Stimulated activated CD8-positive, alpha-beta memory T cell treated with anti-CD3 and anti-CD28 coated beads, Interleukin-15, amount 100 ng/mL, for 24 hours (primary cell): ENCODE data around the gene ADARB1.

Experiments used
- DNase-seq: peaks from one replicate; pipeline ENCODE4 v3.0.0-alpha.2; 2020; ENCODE audit warnings: low read depth

Gene ADARB1

DNA sequence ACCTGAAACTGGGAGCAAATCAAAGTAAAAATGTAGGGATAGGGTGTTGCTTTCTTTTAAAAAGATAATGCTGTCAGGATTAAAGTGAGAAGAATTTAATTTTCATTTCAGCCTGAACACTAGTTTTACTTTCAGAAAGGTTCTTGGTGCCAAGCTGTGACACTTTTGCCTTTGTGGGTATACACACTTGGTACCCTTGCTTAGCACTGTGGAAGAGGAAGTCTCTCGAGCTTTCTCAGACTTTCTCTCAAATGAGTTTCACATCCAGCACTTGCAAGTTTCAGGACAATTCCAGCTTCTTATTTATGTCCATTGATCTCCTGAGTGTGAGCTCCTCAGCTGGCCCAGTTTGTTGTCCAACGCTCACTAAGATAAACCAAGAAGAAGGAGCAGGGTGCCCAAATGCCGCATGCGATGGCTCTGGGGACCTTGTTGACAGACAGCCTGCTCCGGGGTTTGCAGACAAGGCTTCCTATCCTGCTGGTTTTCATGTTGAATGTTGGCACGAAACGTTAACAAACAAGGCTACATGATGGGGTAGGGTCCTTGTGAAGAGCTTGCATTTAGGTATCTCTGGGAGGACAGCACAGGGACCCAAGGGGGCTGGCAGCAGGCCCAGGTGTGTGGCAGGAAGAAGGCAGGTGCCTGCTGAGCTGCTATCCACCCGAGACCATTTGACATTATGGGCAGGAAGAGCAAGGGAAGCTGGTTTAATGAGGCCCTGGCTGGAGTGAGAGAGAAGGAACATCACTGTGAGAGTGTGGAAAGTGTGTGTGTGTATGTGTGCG, 133.7 kb downstream of the ADARB1 start:
- no peak for DNase-seq

DNA sequence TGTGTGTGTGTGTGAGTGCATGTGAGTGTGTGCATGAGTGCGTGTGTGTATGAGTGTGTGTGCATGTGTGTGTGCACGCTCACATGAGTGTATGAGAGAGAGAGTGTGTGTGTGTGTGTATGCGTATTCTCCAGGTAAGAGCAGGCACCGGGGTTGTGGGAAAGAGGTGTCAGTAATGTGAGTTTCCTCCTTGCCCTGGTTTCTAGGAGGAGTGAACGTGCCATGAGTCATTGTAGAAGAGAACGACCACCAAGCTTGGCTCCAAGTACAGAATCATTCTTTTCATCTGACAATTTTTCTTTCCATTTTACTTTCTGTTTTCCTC, 134.2 kb downstream of the ADARB1 start:
- DNase-seq: no peak

DNA sequence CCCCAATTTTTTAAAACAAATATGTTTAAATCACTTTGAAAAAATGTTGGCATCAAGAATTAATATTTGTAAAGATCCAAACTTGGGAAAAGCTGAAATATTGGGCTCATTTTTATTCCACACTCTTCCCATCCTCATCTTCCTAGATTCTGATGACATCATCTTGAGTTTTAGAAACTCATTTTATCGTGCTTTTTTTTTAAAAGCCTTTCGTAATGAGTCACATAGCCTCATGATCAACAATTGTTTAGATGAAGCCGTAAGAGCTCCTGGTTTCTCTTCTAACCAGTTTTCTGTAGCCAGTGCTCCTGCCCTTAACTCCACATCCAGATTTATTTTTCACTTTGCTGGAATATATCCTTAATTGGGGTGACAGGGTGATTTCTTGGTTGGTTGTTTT, 134.7 kb downstream of the ADARB1 start:
- DNase-seq: no peak

DNA sequence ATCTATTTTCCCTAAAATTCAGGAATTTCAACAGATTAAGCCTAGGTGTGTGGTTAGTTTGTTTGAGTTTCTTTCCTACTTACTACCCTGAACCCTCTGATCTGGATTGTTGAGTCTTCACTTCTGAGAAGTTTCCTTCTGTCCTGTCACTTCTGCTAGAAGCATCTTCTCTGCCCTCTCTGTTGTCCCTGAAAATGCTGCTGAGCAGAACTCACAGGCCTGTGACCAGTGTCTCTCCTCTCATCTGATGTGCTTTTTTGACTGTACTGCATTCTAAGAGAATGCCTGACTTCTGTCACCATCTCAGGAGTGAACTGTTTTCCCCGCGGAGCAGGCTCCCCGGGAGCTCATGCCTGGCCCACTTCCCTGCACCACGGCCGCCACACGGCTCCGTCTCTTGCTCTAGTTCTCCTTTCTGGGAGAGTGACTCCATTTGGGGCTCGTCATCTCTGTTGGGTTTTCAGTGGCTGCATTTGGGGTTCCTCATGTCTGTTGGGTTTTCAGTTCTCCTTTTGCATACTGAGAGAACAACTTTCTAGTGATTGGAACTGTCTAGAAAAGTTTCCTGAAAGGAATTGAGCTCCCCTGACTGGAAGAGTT, 135.4 kb downstream of the ADARB1 start:
- no peak for DNase-seq

DNA sequence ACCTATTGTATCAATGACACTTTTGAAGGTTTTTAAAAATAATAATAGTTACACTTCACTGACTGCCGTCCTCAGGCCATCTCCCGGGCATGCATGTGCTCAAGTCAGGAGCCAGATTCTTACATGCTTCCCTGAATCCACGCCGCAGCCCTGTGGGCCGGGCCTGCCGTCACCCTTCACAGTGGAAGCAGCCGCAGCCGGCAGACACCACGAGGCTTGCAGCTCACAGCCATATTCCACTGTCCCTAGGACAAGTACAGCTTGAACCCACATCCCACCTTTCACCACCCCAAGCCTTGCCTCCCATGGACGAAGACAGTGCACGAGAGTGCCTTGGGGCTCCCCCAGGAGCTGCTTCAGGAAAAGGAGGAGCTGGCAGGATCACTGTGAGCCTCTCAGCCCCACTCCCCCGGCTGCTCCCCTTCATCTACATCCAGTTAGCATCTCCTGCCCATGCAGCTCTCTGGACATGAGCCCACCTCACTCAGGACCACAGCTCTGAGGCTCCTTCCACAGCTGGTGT, 136.1 kb downstream of the ADARB1 start:
- no peak for DNase-seq

DNA sequence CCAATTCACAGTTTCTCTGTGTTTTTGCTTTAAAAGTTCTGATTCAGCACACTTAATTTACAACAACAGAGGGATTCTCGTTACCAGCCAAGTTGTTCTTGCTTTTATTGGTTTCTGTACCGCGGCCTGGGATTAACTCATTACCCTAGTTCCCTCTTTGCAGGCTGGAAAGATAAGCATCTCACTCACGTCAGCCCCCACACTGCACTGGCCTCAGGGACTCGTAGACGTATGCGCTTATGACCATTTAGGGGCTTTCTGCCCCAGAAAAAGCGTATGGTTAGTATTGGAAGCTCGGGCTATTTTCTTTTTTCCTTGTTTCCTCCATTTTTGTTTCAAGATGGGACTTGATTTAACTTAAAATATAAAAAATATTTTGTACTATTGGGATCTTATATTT, 137.3 kb downstream of the ADARB1 start:
- no peak for DNase-seq

DNA sequence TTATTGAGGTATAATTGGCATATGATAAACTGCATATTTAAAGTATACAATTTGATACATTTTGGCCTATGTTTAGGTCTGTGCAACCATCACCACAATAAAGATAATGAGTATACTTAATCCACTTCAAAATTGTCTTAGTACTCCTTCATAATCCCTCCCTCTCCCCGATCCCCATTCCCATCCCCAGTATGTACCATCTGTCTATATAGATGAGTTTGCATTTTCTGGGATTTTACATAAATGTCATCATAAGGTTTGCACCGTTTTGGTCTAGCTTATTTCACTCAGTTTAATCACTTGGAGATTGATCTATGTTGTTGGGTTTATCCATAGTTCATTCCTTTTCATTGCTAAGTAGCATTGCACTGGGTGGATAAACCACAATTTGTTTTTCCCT, 139.0 kb downstream of the ADARB1 start:
- no peak for DNase-seq

DNA sequence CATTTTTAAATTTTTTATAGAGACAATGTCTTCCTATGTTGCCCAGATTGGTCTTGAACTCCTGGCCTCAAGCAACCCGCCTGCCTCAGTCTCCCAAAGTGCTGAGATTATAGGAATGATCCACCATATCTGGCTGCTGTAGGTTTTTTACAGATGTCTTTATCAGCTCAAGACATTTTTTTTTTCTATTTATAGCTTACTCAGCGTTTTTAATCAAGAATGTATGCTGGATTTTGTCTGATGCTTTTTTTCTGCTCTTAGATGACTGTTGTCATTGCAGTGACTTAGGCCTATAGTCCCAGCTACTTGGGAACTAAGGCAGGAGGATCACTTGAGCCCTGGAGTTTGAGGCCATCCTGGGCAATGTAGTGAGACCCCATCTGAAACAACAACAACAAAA, 140.8 kb downstream of the ADARB1 start:
- no peak for DNase-seq

DNA sequence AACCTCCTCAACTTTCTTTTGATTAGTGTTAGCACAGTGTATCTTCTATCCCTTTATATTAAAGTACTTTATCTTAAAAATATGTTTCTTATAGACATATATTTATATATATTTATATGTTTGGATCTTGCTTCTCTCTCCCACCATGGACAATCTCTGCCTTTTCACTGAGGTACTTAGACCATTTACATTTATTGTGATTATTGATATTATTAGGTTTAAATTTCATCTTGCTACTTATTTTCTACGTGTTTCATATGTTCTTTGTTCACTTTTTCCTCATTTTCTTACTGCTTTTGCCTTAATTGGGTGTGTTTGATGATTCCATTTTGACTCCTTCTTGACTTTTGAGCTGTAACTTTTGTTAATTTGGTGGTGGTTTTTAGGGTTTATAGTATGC, 142.6 kb downstream of the ADARB1 start:
- no peak for DNase-seq

DNA sequence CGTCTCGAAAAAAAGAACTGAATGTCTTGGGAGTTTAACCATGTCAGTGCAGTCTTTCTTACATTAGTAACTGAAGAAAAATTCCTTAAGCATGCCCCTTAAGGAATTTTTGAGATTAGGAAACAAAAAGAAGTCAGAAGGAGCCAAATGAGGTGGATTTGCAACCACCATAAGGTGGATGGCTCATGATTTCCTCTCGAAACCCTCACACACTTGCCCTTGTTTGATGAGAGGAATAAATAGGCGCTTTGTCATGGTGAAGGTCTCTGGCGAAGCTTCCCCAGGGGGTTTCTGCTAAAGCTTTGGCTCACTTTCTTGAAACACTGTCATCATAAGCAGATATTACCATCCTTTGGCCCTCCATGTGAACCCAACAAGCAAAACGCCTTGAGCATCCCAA, 145.1 kb downstream of the ADARB1 start:
- DNase-seq: no peak

DNA sequence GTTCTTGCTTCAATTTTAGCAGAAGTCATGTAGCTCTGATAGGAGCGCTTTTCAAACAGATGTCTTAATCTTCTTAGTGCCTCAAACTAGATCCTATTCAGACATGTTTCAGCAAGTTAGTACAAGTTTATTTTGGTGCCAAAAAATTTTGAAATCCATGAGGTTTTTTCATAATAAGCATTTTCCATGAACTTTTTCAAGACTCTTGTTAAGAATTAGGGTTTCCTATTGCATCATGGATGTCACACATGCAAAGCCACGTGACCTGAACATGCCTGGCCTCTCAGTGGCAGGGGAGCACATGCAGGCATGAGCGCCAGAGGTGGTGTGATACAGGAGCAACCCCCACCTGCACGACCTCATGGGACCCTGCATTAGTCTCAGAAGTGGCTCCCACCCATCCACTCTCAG, 145.7 kb downstream of the ADARB1 start:
- no peak for DNase-seq

DNA sequence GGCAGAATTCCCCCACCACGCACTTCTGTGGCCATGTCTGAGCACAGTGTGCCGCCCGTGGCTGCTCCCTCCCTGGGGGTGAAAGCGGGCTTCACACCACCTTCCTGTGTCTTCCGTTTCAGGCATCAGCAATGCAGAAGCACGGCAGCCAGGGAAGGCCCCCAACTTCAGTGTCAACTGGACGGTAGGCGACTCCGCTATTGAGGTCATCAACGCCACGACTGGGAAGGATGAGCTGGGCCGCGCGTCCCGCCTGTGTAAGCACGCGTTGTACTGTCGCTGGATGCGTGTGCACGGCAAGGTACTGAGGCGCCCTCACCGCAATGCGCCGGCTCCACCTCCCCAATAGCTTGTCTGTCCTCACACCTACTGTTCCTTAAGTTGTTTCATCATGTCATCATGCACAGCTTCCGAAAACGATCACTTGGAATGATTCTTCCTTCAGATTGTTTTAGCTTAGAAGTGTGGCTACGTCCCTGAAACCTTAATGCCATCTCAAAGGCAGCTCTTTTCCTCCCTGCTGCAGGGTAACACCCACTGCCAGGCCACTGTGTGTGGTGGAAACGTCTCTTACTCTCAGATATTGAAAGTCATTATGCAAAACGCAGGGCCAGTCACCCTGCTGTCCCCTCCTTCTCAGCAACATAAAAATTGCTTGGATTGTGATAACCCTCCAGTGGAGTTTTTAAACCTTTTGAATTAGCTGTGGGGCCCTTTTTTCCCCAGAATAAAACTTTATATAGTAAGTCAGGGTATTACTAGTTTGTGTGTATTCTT, 146.5 kb downstream of the ADARB1 start:
- DNase-seq: no peak

DNA sequence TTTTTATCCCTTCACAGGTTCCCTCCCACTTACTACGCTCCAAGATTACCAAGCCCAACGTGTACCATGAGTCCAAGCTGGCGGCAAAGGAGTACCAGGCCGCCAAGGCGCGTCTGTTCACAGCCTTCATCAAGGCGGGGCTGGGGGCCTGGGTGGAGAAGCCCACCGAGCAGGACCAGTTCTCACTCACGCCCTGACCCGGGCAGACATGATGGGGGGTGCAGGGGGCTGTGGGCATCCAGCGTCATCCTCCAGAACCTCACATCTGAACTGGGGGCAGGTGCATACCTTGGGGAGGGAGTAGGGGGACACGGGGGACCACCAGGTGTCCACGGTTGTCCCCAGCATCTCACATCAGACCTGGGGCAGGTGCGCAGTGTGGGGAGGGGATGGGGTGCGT, 147.6 kb downstream of the ADARB1 start:
- DNase-seq: no peak

DNA sequence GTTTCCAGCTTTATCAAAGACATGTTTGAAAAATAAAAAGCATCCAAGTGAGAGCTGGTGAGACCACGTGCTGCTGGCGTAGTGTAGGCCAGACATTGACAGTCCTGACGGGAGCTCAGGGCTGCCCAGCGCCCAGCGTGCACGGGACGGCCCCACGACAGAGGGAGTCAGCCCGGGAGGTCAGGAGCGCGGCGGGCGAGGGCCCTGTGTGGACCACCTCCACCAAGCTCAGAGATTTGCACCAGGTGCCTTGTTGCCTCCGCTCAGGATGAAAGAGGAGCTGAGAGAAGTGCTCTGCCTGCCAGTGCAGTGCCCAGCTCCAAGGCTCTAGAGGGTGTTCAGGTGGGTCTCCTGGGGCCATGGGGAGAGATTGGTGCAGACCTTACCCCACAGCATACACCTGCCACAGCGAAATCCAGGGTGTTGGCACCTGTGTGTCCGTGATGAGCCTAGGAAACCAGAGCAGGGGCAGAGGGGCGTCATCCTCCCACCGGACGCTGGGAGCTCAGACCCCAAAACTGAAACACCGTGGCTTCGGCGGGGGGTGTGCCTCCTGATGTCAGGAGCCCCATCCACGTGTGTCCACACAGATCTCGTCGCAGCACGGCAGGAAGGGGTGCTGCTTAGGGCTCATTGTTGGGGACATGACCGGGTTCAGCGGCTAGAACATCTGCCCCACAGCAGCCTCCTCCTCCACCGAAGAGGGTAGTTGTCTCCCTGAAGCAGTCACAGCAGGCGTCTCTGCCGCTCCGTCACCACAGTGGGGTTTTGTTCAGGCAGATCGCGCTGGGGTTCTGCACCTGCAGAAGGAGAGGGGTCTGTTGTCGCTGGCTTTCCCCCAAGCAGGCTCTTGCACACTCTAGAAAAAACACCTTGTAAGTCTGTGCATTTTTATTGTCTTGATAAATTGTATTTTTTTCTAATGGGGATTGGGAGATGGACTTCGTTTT, 149.1 kb downstream of the ADARB1 start:
- no peak for DNase-seq

DNA sequence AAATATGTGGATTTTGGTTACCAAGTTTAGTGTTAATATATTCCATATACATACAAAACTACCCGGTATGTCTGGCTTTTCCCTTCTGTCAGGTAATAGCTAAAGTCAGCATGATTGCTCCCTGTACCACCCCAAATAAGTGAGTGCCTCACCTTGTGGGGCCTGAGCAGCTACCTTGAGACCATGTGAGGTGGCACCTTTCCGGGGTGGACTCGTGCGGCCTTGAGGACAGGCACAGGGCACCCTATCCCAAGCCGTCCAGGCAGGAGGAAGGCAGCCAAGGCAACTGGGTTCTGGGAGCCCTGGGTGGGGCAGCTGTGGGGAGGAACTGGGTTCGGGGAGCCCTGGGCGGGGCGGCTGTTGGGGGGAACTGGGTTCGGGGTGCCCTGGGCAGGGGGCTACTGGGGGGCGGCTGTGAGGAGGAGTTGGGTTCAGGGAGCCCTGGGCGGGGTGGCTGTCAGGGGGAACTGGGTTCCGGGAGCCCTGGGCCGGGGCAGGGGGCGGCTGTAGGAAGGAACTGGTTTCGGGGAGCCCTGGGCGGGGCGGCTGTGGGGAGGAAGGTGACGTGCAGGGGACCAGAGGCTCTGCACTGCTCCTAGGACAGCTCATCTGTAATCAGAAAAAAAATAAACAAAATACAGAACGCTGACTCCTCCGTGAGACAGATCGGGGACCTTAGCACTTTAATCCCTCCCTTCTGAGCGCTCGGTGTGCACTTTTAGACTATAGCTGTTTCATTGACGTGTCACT, 150.0 kb downstream of the ADARB1 start:
- no peak for DNase-seq

DNA sequence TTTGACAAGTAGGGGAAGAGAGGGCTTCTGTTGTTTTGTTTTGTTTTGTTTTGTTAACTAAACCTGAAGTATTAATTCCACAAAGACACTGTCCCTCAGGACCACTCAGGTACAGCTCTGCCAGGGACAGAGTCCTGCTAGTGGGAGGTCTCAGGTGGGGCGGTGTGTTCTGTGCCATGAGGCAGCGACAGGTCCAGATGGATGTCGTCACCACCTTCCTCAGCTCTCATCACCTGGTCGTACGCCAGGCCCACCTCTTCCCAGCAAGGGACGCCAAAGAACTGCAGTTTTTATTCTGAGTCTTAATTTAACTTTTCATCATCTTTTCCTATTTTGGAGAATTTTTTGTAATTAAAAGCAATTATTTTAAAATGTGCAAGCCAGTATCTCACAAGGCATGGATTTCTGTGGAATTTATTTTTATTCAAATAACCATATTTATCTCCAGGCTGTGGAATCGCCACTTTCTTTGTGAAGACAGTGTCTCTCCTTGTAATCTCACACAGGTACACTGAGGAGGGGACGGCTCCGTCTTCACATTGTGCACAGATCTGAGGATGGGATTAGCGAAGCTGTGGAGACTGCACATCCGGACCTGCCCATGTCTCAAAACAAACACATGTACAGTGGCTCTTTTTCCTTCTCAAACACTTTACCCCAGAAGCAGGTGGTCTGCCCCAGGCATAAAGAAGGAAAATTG, 150.8 kb downstream of the ADARB1 start:
- DNase-seq: no peak

DNA sequence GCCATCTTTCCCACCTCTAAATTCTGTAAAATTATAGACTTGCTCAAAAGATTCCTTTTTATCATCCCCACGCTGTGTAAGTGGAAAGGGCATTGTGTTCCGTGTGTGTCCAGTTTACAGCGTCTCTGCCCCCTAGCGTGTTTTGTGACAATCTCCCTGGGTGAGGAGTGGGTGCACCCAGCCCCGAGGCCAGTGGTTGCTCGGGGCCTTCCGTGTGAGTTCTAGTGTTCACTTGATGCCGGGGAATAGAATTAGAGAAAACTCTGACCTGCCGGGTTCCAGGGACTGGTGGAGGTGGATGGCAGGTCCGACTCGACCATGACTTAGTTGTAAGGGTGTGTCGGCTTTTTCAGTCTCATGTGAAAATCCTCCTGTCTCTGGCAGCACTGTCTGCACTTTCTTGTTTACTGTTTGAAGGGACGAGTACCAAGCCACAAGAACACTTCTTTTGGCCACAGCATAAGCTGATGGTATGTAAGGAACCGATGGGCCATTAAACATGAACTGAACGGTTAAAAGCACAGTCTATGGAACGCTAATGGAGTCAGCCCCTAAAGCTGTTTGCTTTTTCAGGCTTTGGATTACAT, 151.5 kb downstream of the ADARB1 start:
- DNase-seq: no peak

DNA sequence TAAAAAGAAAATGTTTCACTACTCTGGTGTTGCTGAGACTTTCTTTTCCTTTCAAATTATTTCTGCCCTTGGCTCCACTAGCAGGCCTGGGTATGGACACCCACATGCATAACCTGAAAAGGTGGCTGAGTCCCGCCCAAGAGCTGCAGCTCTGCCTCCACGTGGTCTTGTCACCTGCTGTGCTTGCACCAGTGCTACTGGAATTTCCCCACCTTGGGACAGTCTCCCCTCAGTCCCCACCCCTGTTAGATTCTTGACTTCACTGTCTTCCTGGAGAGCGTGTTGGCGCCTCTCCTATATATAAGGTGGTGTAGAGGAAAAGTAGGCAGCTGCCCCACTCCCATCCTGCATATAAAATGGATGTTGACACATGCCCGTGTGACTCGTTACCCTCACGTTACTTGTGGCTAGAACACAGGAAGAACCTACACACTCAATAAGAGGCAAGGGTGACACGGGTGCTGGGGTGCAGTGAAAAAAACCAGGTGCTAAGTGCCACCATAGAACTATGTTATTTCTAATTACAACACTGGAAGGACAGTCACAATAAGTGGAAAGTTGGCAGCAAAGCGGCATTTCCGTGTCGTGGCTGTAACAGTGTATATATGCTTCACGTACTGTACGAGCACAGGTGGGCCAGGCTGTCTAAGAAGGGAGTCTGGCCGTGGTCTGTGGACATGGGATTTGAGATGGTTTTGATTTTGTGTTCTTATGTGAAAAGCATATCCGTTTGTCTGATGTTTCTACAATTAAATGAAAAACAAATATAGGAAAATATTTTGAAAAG, 152.4 kb downstream of the ADARB1 start:
- no peak for DNase-seq

DNA sequence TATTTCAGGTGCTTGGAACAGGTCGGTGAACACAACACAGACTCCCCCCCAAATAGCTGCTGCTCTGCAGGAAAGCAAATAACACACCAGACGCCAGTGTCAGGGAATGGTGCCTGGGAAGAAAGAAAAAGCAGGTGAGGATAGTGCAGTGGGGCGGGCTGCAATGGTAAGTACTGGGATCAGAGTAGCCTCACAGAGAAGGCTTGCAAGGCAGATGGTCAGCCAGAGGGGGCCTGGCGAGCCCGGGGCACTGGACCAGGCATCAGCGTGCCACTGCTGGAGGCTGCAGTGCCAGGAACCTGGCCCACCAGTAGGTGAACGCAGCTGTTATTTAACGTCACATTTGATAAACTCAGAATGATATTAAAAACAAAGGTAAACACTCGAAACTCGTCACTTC, 153.4 kb downstream of the ADARB1 start:
- no peak for DNase-seq
